OCI-LY1 (cell line): ENCODE measurements around the gene DHRS3.

Experiments
- H2AFZ ChIP-seq: fragments of 200-600 bp; sonication (generic), shearing (Covaris generic); 2 replicates; pipeline ENCODE4 v1.6.0; 2014; ENCODE audit warnings: antibody characterized with exemption, mild to moderate bottlenecking, low read length
- H3F3A ChIP-seq: fragments of 200-600 bp; sonication (generic), shearing (Covaris generic); 2 replicates; pipeline ENCODE4 v1.6.0; 2014; ENCODE audit warnings: mild to moderate bottlenecking, antibody characterized with exemption, low read length, moderate library complexity; ENCODE audit not compliant: insufficient read depth
- H3K27ac ChIP-seq: fragments of 200-600 bp; sonication (generic); 2 replicates; pipeline ENCODE4 v1.5.1; 2014; ENCODE audit warnings: low read length, mixed run types, mild to moderate bottlenecking, low read depth; ENCODE audit not compliant: poor library complexity, severe bottlenecking
- H3K27me3 ChIP-seq: fragments of 200-600 bp; sonication (generic); 2 replicates; pipeline ENCODE4 v1.6.0; 2014; ENCODE audit warnings: antibody characterized with exemption, mild to moderate bottlenecking, low read length, moderate library complexity; ENCODE audit not compliant: insufficient read depth
- H3K36me3 ChIP-seq: fragments of 200-600 bp; sonication (generic); 2 replicates; pipeline ENCODE4 v1.6.1; 2014; ENCODE audit warnings: mild to moderate bottlenecking, antibody characterized with exemption, low read length, moderate library complexity, mixed read lengths; ENCODE audit not compliant: insufficient read depth
- H3K4me1 ChIP-seq: fragments of 200-600 bp; sonication (generic); 2 replicates; pipeline ENCODE4 v1.5.1; 2014; ENCODE audit warnings: mild to moderate bottlenecking, low read length, moderate library complexity; ENCODE audit not compliant: insufficient read depth, severe bottlenecking
- H3K4me2 ChIP-seq: fragments of 200-600 bp; sonication (generic), shearing (Covaris generic); 2 replicates; pipeline ENCODE4 v1.6.1; 2014; ENCODE audit warnings: low read length
- H3K4me3 ChIP-seq: fragments of 200-600 bp; sonication (generic); 2 replicates; pipeline ENCODE4 v1.5.1; 2014; ENCODE audit warnings: low read length, low read depth, mild to moderate bottlenecking, mixed read lengths; ENCODE audit not compliant: poor library complexity, severe bottlenecking
- H3K79me2 ChIP-seq: fragments of 200-600 bp; shearing (Covaris generic); 2 replicates; pipeline ENCODE4 v1.6.1; 2016; ENCODE audit warnings: mixed run types, low read length, mixed read lengths; ENCODE audit not compliant: insufficient read depth
- H3K9ac ChIP-seq: fragments of 200-600 bp; sonication (generic), shearing (Covaris generic); 2 replicates; pipeline ENCODE4 v1.6.1; 2014; ENCODE audit warnings: mild to moderate bottlenecking, low read length, mixed read lengths
- H3K9me2 ChIP-seq: fragments of 200-600 bp; sonication (generic), shearing (Covaris generic); 2 replicates; pipeline ENCODE4 v1.6.1; 2014; ENCODE audit warnings: low read depth, mild to moderate bottlenecking, low read length, mixed read lengths
- H3K9me3 ChIP-seq: fragments of 200-600 bp; shearing (Covaris generic); 2 replicates; pipeline ENCODE4 v1.6.1; 2014; ENCODE audit warnings: low read length, mixed read lengths
- H4K20me1 ChIP-seq: fragments of 200-600 bp; sonication (generic), shearing (Covaris generic); 2 replicates; pipeline ENCODE4 v1.6.0; 2016; ENCODE audit warnings: mild to moderate bottlenecking, low read length; ENCODE audit not compliant: insufficient read depth
- EZH2 ChIP-seq: fragments of 200-600 bp; sonication (generic), shearing (Covaris generic); IDR thresholded peaks from 2 replicates; pipeline ENCODE4 v1.8.0; 2017; ENCODE audit warnings: borderline replicate concordance, mixed run types, mild to moderate bottlenecking, antibody characterized with exemption, low read length, moderate library complexity, mixed read lengths
- TF ChIP-seq, protein P1 (sequence below): fragments of 200-600 bp; sonication (generic), shearing (Covaris generic); IDR thresholded peaks from 2 replicates; pipeline ENCODE4 v1.5.1; 2017; ENCODE audit warnings: mild to moderate bottlenecking, antibody characterized with exemption, low read length, moderate library complexity, mixed read lengths

The DHRS3 gene

DNA sequence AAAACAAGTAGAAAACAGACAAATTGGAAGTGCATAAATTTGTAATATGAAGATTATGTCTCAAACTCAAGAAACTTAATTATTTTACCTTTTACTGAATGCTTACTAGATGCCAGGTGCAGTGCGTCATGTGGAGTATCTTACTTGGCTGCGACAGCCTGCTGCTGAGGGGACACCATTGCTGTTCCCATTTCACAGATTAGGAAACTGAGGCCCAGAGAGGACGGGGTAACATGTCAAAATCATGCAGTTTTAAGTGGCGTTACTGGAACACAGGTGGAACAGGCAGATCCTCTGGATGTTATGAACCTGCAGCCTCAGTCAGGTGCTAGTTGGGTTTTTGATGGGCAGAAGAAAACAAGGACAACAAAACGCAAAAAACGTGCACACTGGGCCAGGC, 7.3 kb upstream of the DHRS3 start:
- Histone ChIP-seq H3K27ac (no peak overlapping the region), H3K4me3 (no peak overlapping the region), H3K4me1 (no peaks in the 10 kb centered on the region), H2AFZ (no peak overlapping the region), H4K20me1 (no peaks in the 10 kb centered on the region), H3K36me3 (no peaks in the 10 kb centered on the region), H3K9me3 (no peaks in the 10 kb centered on the region), H3K4me2 (no peak overlapping the region), H3K79me2 (no peaks in the 10 kb centered on the region), H3K9ac (no peak overlapping the region), H3F3A (no peaks in the 10 kb centered on the region), H3K27me3 (no peaks in the 10 kb centered on the region), H3K9me2 (no peaks in the 10 kb centered on the region)
- no peak for TF ChIP-seq EZH2
- TF ChIP-seq, protein P1, sequence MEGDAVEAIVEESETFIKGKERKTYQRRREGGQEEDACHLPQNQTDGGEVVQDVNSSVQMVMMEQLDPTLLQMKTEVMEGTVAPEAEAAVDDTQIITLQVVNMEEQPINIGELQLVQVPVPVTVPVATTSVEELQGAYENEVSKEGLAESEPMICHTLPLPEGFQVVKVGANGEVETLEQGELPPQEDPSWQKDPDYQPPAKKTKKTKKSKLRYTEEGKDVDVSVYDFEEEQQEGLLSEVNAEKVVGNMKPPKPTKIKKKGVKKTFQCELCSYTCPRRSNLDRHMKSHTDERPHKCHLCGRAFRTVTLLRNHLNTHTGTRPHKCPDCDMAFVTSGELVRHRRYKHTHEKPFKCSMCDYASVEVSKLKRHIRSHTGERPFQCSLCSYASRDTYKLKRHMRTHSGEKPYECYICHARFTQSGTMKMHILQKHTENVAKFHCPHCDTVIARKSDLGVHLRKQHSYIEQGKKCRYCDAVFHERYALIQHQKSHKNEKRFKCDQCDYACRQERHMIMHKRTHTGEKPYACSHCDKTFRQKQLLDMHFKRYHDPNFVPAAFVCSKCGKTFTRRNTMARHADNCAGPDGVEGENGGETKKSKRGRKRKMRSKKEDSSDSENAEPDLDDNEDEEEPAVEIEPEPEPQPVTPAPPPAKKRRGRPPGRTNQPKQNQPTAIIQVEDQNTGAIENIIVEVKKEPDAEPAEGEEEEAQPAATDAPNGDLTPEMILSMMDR = no peak

DNA sequence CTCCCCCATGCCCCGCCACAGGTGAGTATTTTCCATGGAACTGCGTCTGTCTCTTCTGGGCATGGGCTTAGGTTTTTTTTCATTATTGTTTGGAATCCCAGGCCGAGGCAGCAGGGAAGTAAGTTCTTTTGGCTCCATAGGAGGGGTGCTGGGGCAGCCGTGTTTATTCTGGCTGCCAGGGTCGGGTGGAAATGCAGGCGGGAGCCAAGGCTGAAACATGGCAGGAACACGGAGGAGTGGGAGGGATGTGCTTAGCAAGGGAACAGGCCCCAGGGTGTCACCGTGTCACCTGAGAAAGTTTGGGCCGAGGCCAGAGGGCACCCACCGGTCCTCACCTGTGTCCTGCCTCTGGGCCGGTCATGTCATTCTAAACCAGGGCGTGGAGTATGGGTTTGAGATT, 4.5 kb upstream of the DHRS3 start:
- Histone ChIP-seq H3K4me3 (no peak overlapping the region), H3K27ac (no peak overlapping the region), H3K4me2 (no peak overlapping the region), H3K9me2 (no peaks in the 10 kb centered on the region), H3K27me3 (no peaks in the 10 kb centered on the region), H2AFZ (no peak overlapping the region), H3F3A (no peaks in the 10 kb centered on the region), H3K9me3 (no peaks in the 10 kb centered on the region), H4K20me1 (no peaks in the 10 kb centered on the region), H3K36me3 (no peaks in the 10 kb centered on the region), H3K9ac (no peak overlapping the region), H3K4me1 (peaks cover 7% of the 10 kb centered on the region), H3K79me2 (no peaks in the 10 kb centered on the region)
- TF ChIP-seq EZH2 = no peak
- TF ChIP-seq, protein P1 = no peak

DNA sequence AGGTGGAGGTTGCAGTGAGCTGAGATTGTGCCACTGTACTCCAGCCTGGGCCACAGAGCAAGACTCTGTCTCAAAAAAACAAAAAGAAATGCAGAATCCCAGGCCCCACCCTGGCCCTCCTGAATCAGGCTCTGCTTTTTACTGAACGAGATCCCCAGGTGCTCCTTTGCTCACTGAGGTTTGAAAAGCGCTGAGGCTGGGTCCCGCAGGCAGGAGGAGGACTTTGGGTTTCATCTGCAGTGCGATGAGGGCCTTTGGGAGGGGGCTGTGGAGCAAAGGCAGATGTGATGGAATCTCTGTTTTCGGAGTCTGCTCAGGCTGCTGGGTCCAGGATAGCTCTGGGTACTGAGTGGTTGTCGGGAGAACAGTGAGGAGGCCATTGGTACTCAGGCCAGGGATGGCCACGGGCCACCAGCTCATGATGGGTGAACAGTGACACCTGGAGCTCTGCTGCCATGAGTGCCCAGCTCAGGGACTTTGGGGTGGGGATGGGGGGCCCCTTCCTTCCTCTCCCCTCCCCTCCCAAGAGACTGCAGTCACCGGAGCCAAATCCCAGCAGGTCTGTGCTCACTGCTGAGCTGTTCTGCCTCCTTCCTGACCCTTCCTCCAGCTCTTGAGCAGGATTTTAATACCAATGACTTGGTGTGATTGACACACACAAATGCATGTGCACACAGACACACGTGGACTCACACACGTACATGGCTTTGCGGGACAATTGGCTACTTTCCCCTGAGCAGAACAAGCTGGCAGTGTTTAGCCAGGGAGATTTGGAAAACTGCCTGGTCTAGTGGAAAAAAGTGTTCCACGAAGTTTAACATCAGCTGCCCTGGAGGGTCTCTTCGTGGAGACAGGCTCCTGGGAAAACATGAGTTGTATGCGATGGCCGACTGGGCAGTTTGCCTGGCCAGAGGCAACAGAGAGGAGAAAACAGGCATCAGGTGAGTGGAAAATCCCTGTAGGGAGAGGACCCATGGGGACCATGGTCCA, 3.6 kb upstream of the DHRS3 start:
- Histone ChIP-seq H3K27ac (no peak overlapping the region), H3K79me2 (no peaks in the 10 kb centered on the region), H3K36me3 (no peaks in the 10 kb centered on the region), H3K9me2 (no peaks in the 10 kb centered on the region), H3K4me1 (peaks cover 7% of the 10 kb centered on the region), H3K4me2 (no peak overlapping the region), H2AFZ (no peak overlapping the region), H3K4me3 (no peak overlapping the region), H3K27me3 (no peaks in the 10 kb centered on the region), H3K9me3 (no peaks in the 10 kb centered on the region), H3K9ac (no peak overlapping the region), H3F3A (no peaks in the 10 kb centered on the region), H4K20me1 (no peaks in the 10 kb centered on the region)
- TF ChIP-seq, protein P1 = no peak
- no peak for TF ChIP-seq EZH2
